Activated naive CD4-positive, alpha-beta T cell treated with Interleukin-2 at 50 U/mL for 16 hours (primary cell): ENCODE results near the gene FBXO22.
"Not testable (repeated sequence)": the region's sequence is repeated elsewhere in the genome, so short reads cannot be mapped to it uniquely, and the experiment has no call there.

Experiments
- DNase-seq: peaks from one replicate; pipeline ENCODE4 v3.0.0-alpha.2; 2020

Gene FBXO22

DNA sequence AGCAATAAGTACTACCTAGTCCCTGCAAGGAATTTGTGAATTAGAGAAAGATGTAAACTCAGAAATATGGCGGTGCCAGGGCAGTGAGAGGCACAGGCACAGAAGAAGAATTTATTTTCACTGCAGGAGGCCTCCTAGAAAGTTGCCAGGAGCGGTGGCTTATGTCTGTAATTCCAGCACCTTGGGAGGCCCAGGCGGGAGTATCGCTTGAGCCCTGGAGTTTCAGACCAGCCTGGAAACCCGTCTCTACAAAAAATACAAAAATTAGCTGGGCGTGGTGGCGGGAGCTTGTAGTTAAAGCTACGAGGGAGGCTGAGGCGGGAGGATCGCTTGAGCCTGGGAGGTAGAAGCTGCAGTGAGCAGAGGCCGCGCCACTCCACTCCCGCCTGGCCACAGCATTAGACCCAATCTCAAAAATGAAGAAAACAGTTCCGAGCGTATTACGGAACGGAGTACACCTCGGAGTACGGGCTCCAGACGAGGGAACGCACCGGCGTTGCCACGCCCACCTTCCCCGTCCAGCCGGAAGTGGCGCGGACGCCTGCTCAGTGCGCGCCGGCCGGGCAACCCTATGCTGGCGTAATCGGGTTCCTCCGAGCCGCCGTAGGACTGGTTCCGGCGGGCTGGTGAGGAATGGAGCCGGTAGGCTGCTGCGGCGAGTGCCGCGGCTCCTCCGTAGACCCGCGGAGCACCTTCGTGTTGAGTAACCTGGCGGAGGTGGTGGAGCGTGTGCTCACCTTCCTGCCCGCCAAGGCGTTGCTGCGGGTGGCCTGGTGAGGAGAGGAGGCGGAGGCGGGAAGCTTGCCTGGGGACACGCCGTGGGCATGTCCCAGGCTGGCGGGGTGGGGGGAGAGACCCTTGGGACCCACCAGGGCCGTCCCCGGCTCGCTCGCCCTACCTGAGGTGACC is at the start of gene FBXO22:
FBXO22 (plus strand) TSS at position 548 of the 909 bp plus-strand sequence; CDS start at position 634, 86 bp downstream.
- peak; percentile 92 for DNase-seq

DNA sequence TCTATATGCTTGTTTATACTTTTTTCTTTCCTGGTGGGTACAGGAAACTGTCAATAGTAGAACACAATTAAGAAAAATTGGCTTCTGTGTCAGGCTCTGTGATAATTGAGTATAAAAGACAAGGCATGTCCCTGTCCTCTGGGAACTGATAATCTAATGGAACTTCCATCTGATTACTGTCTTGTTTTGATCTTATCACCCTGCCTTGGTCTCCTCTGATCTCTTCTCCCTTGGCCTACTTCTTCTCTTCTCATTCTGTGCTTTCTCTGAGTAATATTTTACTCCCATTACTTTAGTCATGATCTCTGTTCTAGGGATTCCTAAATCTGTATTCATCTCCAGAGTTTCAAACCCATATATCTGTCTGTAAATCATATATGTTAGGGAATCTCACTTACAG is 45.8 kb upstream of the FBXO22 start:
- no peak for DNase-seq

DNA sequence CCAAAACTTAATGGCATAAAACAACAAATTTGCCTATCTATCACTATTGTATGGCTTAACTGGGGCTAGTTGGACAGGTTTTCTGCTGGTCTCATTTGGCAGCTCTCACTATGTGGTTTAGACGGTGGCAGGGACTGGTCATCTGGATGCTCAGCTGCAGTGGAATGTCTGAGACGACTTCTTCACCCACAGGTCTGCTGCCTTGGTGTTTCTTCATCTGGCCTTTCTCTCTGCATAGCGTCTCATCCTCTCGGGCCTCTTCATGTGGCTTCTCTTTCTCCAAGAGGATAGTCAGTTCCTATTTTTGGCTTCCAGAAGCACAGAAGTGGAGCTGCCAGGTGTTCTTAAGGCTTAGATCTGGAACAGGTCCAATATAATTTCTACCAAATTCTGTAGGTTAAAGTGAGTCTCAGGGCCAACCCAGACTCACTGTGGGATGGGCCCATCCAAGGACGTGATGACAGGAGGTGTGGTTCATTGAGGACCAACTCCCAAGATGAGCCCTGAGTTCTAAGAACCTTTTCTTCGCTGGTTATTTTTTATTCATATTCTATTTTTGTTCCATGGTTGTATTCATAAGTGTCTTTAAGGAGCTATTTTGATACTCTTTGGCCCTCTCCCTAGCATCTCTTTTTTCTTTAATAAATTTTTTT is 41.8 kb upstream of the FBXO22 start:
- no peak for DNase-seq

DNA sequence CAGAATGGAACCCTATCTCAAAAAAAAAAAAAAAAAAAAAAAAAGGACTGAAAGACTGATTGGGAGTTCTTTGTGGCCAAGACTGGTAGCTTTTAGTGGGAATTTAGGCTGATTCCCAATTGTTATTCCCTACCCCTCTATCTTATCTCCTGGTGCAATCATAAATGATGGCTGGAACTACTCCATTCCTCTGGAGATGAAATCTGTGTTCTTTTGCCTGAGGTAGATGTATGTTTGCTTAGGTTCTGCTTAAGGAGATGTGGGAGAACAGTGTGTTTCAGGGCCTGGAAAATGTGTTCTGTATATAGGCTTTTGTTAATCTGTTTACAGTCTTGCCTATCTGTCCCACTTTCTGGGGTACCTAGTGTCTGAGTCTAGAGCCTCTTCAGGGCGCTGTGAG is 40.9 kb upstream of the FBXO22 start:
- DNase-seq = no peak

DNA sequence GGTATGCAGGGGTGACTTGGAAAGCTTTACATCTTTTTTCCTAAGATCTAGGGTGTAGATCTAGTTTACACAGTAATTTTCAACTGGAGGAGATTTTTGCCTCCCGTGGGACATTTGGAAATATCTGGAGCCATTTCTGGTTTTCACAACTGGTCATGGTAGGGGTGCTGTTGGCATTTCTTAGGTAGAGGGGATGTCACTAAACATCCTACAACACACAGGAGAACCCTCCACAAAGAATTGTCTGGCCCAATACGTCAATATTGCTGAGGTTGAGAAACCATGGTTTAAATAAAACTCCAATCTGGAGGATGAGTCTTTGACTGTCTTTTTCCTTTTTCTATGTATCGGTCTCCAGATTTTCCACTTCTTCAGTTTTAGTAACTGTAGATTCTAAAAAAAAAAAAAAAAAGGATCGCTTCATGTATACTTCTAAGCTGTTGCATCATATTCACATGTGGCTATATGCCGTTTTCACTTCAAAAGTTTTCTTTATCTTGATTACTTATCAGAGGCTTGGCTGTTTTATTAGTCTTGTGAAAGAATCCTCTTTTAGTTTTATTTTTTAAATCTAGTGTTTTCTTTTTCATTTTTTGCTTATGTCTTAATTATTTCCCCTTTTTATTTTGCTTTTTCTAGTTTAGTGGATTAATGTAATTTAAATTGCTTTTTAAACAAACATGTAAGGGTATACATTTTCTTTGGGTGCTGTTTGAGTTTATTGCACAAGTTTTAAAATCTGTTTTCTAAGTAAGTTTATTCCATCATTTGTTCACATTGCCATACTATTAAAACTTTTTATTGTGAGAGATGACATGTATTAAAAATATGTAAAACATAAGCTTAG is 39.2 kb upstream of the FBXO22 start:
- DNase-seq = no peak

DNA sequence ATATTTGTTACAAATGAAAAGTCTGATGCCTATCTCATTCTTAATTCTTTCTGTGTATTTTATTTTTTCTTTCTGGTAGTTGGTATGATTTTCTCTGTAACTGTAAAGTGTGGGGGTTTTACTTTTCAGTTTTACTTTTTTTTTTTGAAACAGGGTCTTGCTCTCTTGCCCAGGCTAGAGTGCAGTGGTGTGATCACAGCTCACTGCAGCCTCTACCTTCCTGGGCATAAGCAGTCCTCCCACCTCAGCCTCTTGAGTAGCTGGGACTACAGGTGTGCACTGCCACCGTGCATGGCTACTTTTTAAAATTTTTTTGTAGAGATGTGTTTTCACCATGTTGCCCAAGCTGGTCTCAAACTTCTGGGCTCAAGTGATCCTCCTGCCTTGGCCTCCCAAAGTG is 37.6 kb upstream of the FBXO22 start:
- DNase-seq = not testable (repeated sequence)

DNA sequence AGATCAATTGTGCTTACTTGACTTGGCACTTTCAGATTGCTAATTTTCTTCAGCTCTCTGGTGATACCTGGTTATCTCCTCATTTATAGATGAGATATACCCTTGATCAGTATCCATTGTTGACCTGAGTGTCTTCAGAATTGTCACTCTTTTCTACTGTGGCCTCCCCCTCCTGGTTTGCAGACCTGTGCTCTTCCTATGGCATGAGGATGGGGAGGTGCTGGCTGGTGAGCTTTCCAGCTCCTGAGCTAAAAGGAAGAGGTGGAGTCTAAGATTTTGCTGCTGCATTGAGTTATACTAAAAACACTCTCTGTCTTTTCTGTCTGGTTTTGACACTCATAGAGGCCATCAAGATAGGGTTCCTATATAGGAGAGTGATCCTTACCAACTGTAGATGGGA is 36.8 kb upstream of the FBXO22 start:
- DNase-seq = no peak

DNA sequence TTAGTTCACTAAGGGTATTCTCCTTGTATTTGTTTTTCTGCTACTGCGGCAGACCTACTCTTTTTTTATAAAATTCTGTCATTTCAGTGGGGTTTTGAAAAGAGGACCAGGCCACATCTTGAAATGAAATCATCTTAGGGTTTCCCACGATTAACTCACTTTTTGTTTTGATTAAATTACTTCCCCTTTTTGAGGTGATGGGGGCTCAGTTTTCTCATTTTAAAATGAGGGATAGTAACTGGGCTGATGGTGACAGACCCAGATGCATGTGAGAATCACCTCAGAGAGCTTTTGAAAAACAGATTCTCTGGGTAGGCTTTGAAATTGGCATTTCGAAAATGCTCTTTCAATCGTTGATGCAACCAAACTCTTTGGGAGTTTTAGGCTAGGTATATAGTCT is 36.2 kb upstream of the FBXO22 start:
- no peak for DNase-seq

DNA sequence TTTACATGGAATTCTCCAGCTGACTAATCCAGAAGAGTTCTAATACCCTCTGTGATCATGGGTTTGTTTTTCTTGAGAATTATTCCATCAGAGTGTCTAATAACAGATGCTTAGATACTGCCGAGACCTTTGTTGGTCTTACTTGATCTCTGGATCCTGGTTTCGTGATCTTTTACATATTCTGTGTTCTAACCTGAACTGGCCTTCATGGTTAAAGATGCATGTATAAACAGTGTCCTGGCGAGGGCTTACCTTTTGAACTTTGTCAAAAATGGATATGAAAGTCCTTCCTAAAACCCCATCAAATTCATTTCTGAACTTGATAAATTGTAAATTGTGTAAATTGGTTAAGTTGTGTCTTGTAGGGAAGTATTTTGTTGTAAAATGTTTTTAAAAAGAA is 35.7 kb upstream of the FBXO22 start:
- DNase-seq = no peak

DNA sequence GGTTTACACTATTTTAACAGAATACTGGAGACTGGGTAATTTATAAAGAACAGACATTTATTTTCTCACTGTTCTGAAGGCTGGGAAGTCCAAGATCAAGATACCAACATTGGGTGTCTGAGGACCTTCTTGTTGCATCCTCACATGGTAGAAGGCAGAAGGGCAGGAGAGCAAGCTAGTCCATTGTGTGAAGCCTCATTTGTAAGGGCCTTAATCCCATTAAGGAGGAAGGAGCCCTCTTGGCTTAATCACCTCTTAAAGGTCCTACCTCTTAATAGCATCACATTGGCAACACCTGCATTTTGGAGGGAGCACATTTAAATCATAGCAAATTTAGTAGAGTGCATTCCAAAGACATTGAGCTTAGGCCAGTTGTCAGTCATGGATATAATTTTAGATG is 34.2 kb upstream of the FBXO22 start:
- no peak for DNase-seq

DNA sequence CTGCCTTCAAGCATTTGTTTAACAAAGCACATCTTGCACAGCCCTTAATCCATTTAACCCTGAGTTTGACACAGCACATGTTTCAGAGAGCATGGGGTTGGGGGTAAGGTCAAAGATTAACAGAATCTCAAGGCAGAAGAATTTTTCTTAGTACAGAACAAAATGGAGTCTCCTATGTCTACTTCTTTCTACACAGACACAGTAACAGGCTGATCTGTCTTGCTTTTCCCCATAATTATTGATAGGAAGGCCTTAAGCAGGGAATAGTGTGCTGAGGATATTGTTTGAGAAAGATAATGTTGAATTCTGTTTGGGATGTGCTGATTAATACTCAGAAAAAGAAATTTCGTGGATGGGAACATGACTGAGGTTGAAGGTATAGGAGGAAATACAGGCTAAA is 32.1 kb upstream of the FBXO22 start:
- DNase-seq = not testable (repeated sequence)

DNA sequence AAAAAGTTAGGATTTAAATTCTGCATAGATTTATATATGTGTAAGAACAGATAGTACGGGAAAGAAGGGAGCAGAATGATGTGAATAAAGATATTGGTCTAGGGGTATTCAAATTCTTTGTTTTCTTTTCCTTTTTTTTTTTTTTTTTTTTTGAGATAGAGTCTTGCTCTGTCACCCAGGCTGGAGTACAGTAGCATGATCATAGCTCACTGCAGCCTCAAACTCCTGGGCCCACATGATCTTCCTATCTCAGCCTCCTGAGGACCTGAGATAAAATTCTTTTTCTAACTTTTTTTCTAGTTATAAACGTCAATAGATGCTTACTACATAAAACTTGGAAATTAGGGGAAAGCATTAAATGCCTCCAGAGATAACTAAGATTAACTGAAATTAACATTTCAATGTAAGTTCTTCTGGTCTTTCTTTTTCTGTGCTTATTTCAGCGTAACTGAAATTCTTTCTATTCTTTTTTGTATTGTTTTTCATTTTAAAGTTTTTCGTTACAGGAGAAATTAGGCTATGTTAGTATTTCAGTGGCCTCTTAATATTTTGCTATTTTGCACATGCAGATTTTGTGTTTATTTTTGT is 31.2 kb upstream of the FBXO22 start:
- no peak for DNase-seq

DNA sequence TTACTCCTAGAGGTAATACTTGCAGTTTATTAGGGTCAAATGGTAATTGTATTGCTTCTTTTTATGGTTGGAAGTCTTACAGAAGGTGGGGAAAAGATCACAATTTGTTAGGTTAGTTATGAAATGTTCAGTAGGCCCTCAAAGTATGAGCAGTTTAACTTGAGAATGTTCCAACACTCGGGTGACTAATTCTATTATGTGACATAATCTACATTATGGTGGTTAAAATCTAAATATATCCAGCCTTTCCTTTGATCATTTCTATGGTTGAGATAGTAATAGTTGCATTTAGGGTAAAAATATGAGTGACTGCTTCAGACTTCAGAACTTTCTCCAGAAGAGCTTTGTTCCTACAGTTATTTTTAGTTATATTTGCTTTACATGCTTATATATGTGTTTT is 19.6 kb upstream of the FBXO22 start:
- DNase-seq = no peak

DNA sequence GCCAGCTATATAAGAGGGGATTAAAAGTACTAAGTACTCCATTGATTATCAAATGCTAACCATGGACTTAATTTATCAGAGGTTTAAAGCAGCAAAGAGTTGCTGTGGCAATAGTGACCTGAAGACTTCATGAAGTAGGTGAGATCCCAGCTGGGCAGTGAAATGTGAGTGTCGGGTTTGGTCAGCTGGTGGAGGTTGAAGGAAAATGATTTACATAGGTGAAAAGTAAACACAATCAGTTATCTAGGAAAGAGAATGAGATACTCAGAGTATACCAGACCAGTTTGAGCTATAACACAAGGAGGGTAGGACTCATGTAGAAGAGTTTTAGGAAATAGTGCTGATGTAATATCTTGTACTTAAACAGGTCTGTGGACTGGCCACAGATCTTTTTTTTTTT is 16.5 kb upstream of the FBXO22 start:
- no peak for DNase-seq

DNA sequence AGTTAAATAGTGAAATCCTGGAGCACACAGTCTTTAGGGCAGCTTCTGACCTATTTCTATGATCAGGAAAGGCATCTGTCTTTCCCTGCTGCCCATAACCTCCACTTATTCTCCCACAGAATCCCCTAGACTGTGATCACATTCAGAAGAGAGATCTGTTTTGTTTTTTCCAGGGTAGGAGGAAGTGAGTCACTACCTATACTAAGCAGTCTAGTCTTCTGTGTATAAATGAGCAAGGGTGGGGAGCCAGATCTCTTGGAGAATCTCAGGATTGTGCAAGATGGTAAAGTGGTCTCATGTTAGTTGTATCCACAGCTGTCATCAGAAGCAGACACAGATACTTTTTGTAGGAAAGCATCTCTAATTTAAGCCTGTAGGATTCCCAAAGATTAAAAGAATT is 11.8 kb upstream of the FBXO22 start:
- DNase-seq = no peak

DNA sequence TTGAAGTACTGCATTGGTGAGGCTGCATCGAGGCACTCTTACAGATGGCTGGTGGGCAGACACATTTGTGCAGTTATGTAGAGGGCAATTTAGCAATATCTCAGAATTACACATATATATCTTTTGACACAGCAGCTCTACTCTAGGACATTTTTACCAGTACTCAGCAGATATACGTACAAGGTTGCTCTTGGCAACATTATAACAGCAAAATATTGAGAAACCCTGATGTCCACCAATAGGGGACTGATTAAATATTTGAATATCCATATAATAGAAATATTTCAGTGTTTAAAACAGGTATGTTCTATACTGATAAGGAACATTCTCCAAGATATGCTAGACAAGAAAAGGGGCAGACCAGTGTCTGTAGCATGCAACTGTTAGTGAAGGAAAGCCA is 7.9 kb upstream of the FBXO22 start:
- no peak for DNase-seq

DNA sequence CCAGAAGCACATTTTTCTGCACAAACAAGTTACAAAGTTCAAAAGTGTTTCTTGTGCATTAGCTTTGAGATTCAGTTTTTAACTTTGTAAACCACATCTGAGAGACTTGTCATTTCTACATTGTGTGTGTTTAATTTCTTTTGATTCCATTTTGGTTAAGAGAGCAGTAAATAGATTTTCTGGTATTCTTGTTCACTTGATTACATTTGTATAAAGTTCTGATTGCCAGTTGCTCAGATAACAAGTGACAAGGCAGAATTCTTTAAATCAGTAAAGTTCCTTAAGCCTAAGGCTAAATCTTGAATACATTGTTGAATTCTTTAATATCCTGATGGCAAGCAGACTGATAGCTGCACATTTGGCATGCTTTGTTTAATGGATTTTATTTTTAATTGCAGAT is 3.1 kb upstream of the FBXO22 start:
- no peak for DNase-seq

DNA sequence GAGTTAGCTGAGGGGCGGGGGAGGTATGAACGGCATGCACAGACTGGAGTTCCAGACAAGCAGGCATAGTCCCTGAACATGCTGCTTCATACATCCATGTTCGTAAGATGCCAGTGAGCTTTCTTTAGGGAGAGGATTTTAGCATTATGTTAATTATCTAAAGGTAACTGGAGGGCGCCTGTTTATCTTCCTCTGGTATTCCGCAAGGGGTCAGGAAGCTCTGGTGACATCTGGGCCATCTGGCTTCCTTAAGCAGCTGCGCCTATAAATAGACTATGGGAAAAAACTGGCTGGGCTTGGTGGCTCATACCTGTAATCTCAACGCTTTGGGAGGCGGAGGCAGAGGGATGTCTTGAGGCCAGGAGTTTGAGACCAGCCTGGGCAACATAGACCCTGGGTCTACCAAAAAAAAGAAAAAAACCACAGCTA is 1.5 kb upstream of the FBXO22 start:
- DNase-seq = no peak

DNA sequence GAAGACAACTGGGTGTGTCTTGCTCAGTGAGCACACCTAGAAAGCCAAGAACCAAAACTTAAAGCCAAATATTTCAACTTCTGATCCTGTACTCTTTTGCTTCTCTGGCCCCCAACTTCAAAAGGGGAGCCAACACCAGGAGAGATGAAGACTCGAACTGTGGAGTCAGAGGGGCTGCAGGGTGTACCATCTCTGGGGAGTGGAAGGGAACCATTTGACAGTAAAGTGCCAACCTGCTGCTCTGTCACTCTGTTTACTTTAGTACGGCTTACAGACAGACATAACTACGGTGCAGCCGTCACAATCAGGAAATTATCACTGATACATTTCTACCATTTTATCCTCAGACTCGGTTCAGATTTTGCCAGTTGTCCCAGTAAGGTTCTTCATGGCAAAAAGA is 1.6 kb downstream of the FBXO22 start:
- DNase-seq = no peak

DNA sequence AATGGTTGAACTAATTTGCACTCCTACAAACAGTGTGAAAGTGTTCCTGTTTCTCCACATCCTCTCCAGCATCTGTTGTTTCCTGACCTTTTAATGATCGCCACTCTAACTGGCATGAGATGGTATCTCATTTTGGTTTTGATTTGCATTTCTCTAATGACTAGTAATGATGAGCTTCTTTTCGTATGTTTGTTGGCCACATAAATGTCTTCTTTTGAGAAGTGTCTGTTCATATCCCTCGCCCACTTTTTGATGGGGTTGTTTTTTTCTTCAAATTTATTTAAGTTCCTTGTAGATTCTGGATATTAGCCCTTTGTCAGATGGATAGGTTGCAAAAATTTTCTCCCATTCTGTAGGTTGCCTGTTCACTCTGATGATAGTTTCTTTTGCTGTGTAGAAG is 6.7 kb downstream of the FBXO22 start:
- DNase-seq = not testable (repeated sequence)

DNA sequence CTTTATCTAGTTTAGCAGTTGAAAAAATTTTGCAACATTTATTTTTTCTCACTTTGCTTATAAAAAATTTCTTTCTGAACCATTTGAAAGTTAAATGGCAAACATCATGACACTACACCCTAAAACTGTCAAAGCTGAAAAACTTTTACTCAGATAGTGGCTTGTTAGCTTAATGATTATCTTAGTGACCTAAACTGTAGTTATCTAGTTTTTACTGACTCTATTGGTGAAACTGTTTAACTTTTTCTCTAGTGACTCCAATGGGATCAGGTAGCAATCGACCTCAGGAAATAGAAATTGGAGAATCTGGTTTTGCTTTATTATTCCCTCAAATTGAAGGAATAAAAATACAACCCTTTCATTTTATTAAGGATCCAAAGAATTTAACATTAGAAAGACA is 13.3 kb downstream of the FBXO22 start:
- DNase-seq = no peak

DNA sequence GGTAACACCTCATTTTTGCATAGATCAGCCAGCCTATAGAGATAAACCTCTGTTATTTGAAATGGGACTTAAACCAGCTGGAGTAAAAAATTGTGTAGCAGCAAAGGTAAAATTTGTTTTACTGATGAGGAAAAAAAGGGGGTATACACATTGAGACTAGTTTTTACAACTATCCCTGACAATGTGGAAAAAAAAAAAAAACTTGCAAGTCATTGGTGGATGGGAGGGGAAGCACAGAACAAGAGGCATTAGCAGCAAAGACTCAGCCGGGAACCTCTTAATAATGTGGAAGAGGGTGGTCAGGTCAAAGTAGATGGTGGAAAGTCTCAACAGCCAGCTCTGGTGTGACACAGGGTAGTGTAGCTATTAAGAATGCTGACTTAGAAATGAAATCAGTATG is 14.5 kb downstream of the FBXO22 start:
- DNase-seq = no peak

DNA sequence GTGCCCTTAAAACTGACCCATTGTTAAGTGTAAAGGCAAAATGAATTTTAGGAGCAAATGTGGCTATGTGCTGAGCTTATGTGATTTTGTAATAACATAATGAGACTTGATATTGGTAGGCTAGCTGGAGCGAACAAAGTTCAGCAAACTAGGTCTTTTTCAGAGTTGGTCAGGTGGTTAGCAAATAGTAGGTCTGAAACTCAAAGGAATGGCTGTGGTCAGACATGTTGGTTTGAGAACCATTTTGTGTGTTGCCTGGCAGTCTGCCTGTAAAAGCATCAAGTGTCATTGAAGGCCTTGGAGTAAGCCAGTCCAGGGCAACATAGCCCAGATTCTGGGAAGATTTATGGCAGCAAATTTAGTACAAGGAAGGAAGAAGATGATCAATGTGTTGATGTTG is 16.4 kb downstream of the FBXO22 start:
- DNase-seq = no peak
